GM19395 (cell line): ENCODE results near the gene TAGLN3.
"Not testable (repeated sequence)": the region's sequence is repeated elsewhere in the genome, so short reads cannot be mapped to it uniquely, and the experiment has no call there.

Experiments used
- ATAC-seq: cut with Tn5 transposase; IDR thresholded peaks from one replicate; pipeline ENCODE4 v1.9.1; 2021; ENCODE audit warnings: mild to moderate bottlenecking, moderate library complexity; ENCODE audit not compliant: unreplicated experiment

The TAGLN3 gene

GRCh38 chr3:112007633-112008032 is 8.9 kb downstream of the TAGLN3 start:
- no peak for ATAC-seq

- no peak for ATAC-seq
These were observed 10.9 kb downstream of the TAGLN3 start for GRCh38 chr3:112009670-112010069.

- no peak for ATAC-seq
These were observed 11.9 kb downstream of the TAGLN3 start for GRCh38 chr3:112010636-112011035.

- no peak for ATAC-seq
These were observed 12.7 kb downstream of the TAGLN3 start for GRCh38 chr3:112011376-112011940.

- no peak for ATAC-seq
These were observed 13.7 kb downstream of the TAGLN3 start for GRCh38 chr3:112012205-112012992.

- ATAC-seq: peak; percentile 94
These were observed 14.5 kb downstream of the TAGLN3 start for GRCh38 chr3:112013058-112013783.

GRCh38 chr3:112013784-112014143 is 15.0 kb downstream of the TAGLN3 start:
- peak; percentile 28 for ATAC-seq

- ATAC-seq: no peak
These were observed 18.4 kb downstream of the TAGLN3 start for GRCh38 chr3:112017091-112017490.

GRCh38 chr3:112018712-112019111 is 20.0 kb downstream of the TAGLN3 start:
- ATAC-seq: no peak

GRCh38 chr3:112019716-112020115 is 21.0 kb downstream of the TAGLN3 start:
- ATAC-seq: no peak

- no peak for ATAC-seq
These were observed 22.0 kb downstream of the TAGLN3 start for GRCh38 chr3:112020674-112021085.

- no peak for ATAC-seq
These were observed 28.4 kb downstream of the TAGLN3 start for GRCh38 chr3:112027142-112027541.

GRCh38 chr3:112027826-112028225 is 29.1 kb downstream of the TAGLN3 start:
- ATAC-seq: no peak

- no peak for ATAC-seq
These were observed 32.2 kb downstream of the TAGLN3 start for GRCh38 chr3:112030901-112031300.

- no peak for ATAC-seq
These were observed 33.5 kb downstream of the TAGLN3 start for GRCh38 chr3:112032098-112032731.

GRCh38 chr3:112034436-112034835 is 35.7 kb downstream of the TAGLN3 start, which contains the start of gene TMPRSS7:
Gene TMPRSS7, plus strand, starts transcription at chr3:112034736. Its CDS starts 110 bp downstream, at chr3:112034846.
- no peak for ATAC-seq

GRCh38 chr3:112035241-112035640 is 36.5 kb downstream of the TAGLN3 start:
- ATAC-seq: no peak

- ATAC-seq: not testable (repeated sequence)
These were observed 38.5 kb downstream of the TAGLN3 start for GRCh38 chr3:112037194-112037593.

- peak; percentile 66 for ATAC-seq
These were observed 40.1 kb downstream of the TAGLN3 start for GRCh38 chr3:112038863-112039262.

GRCh38 chr3:112041321-112041720 is 42.6 kb downstream of the TAGLN3 start:
- ATAC-seq: no peak

- no peak for ATAC-seq
These were observed 44.1 kb downstream of the TAGLN3 start for GRCh38 chr3:112042842-112043280.
